Hepatocyte (in vitro differentiated cells): ENCODE results near the gene PYGM. TPM values are rescaled to one million over a fixed set of nuclear protein-coding genes. Genes with fewer than 3 reads are reported as not detected.

ENCODE experiments used
- DNase-seq: peaks from one replicate; pipeline ENCODE4 v3.0.0-alpha.2; 2016; ENCODE audit warnings: low spot score
- H2AFZ ChIP-seq: fragments of 200-600 bp; sonication (generic); 2 replicates; pipeline ENCODE4 v1.6.0; 2016; ENCODE audit warnings: antibody characterized with exemption, mild to moderate bottlenecking
- H3K27ac ChIP-seq: fragments of 200-600 bp; sonication (generic); 2 replicates; pipeline ENCODE4 v1.5.1; 2016; ENCODE audit warnings: mild to moderate bottlenecking
- H3K27me3 ChIP-seq: fragments of 200-600 bp; sonication (generic); 2 replicates; pipeline ENCODE4 v1.6.1; 2016
- H3K36me3 ChIP-seq: fragments of 200-600 bp; sonication (generic); replicated peaks from 2 replicates; pipeline ENCODE4 v1.5.1; 2016; ENCODE audit warnings: low read depth; ENCODE audit not compliant: insufficient read depth
- H3K4me1 ChIP-seq: fragments of 200-600 bp; sonication (generic); 2 replicates; pipeline ENCODE4 v1.5.1; 2016; ENCODE audit warnings: mild to moderate bottlenecking, moderate library complexity; ENCODE audit not compliant: insufficient read depth
- H3K4me2 ChIP-seq: fragments of 200-600 bp; sonication (generic); 2 replicates; pipeline ENCODE4 v1.6.0; 2016
- H3K4me3 ChIP-seq: fragments of 200-600 bp; sonication (generic); 2 replicates; pipeline ENCODE4 v1.5.1; 2016; ENCODE audit warnings: mild to moderate bottlenecking
- H3K79me2 ChIP-seq: fragments of 200-600 bp; sonication (generic); 2 replicates; pipeline ENCODE4 v1.6.0; 2017; ENCODE audit warnings: mild to moderate bottlenecking
- H3K9me2 ChIP-seq: fragments of 200-600 bp; sonication (generic); replicated peaks from 2 replicates; pipeline ENCODE4 v1.6.0; 2017; ENCODE audit warnings: mild to moderate bottlenecking; ENCODE audit not compliant: insufficient read depth
- H3K9me3 ChIP-seq: fragments of 200-600 bp; sonication (generic); 2 replicates; pipeline ENCODE4 v1.5.1; 2016; ENCODE audit warnings: low read depth, mild to moderate bottlenecking
- H4K20me1 ChIP-seq: fragments of 200-600 bp; sonication (generic); 2 replicates; pipeline ENCODE4 v1.6.0; 2016; ENCODE audit warnings: mild to moderate bottlenecking; ENCODE audit not compliant: insufficient read depth, poor library complexity, severe bottlenecking
- EZH2 ChIP-seq: fragments of 200-600 bp; sonication (generic); IDR thresholded peaks from 2 replicates; pipeline ENCODE4 v1.6.1; 2016; ENCODE audit warnings: antibody characterized with exemption, mild to moderate bottlenecking, borderline replicate concordance
- EZH2phosphoT487 ChIP-seq: fragments of 200-600 bp; sonication (generic); IDR thresholded peaks from one replicate; pipeline ENCODE4 v1.6.1; 2018; ENCODE audit warnings: antibody characterized with exemption, mild to moderate bottlenecking, low read depth, moderate library complexity; ENCODE audit not compliant: unreplicated experiment, severe bottlenecking
- WGBS: methylation state at CpG from one replicate; pipeline ENCODE4 v1.1.6; 2016; ENCODE audit warnings: low lambda C conversion rate; ENCODE audit errors: missing lambda C conversion rate; 5-methylcytosine and 5-hydroxymethylcytosine counted together
- polyA plus RNA-seq: library from polyadenylated mRNA; unstranded; fragments of >200 nt; fragmentation: Nextera tagmentation; extraction: Ambion mirVana; gene quantifications from 2 replicates; pipeline ENCODE4 v1.2.1, GENCODE V29; 2016
- total RNA-seq: library from RNA; depleted of rRNA; stranded (reverse); fragments of >200 nt; gene quantifications from 2 replicates; pipeline ENCODE4 v1.2.3, GENCODE V29; 2014
- TF ChIP-seq, protein P1 (sequence below): fragments of 200-600 bp; sonication (generic); IDR thresholded peaks from 2 replicates; pipeline ENCODE4 v1.5.1; 2016; ENCODE audit warnings: antibody characterized with exemption, mild to moderate bottlenecking; ENCODE audit not compliant: poor library complexity

Gene PYGM
- total and polyA plus RNA-seq, 2 experiments from 2014 or later: 1.9 to 4.0 TPM

DNA sequence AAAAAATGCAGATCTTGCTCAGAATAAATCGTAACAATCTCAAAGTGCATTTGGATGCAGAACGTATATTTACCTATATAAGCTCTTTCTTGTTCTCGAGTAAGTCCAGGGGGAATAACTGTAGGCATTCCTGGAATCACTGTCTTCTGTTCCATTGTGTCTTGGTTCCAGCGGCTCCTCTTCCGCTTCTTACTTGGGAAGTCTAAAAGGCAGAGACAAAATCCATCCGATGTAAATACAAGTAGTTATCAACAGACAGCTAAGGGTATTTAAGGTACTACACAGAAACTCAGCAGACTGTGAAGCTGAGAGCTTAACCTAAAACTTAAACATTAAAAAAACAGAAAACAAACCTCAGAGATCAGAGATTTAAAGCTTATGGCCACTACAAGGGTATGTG is 16.7 kb upstream of the PYGM start:
- Histone ChIP-seq H3K4me3 (peak overlapping the region; percentile 85), H4K20me1 (peaks cover 61% of the 10 kb centered on the region), H3K4me2 (peak overlapping the region; percentile 80), H3K27me3 (no peaks in the 10 kb centered on the region), H3K27ac (no peak overlapping the region), H3K36me3 (no peaks in the 10 kb centered on the region), H3K9me2 (no peaks in the 10 kb centered on the region), H3K9me3 (no peaks in the 10 kb centered on the region), H2AFZ (no peak overlapping the region), H3K4me1 (peaks cover 15% of the 10 kb centered on the region), H3K79me2 (peaks cover 68% of the 10 kb centered on the region)
- WGBS: 78% methylated on average over 6 of the region's 6 CpGs
- TF ChIP-seq EZH2: no peak
- TF ChIP-seq EZH2phosphoT487: no peak
- TF ChIP-seq, protein P1, sequence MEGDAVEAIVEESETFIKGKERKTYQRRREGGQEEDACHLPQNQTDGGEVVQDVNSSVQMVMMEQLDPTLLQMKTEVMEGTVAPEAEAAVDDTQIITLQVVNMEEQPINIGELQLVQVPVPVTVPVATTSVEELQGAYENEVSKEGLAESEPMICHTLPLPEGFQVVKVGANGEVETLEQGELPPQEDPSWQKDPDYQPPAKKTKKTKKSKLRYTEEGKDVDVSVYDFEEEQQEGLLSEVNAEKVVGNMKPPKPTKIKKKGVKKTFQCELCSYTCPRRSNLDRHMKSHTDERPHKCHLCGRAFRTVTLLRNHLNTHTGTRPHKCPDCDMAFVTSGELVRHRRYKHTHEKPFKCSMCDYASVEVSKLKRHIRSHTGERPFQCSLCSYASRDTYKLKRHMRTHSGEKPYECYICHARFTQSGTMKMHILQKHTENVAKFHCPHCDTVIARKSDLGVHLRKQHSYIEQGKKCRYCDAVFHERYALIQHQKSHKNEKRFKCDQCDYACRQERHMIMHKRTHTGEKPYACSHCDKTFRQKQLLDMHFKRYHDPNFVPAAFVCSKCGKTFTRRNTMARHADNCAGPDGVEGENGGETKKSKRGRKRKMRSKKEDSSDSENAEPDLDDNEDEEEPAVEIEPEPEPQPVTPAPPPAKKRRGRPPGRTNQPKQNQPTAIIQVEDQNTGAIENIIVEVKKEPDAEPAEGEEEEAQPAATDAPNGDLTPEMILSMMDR: no peak
- DNase-seq: no peak

DNA sequence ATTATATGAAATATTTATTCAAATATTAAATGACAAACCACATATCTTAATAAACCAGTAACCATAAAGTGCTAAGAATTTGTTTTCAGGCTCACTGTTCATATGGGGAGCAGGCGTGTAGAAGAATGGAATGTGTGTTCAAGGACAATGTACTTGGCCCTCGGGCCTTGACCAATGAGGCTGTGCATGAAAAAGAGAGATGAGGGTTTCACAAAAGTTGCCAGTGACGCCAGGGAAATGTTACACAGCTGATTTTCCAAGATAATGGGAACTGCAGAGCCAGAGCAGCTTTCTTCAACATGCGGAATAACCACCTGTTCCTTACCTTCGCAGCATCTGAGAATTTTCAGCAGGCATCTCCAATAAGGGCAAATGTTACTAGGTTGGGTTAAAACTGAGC is 14.4 kb upstream of the PYGM start:
- H3K27ac ChIP-seq: no peak overlapping the region

DNA sequence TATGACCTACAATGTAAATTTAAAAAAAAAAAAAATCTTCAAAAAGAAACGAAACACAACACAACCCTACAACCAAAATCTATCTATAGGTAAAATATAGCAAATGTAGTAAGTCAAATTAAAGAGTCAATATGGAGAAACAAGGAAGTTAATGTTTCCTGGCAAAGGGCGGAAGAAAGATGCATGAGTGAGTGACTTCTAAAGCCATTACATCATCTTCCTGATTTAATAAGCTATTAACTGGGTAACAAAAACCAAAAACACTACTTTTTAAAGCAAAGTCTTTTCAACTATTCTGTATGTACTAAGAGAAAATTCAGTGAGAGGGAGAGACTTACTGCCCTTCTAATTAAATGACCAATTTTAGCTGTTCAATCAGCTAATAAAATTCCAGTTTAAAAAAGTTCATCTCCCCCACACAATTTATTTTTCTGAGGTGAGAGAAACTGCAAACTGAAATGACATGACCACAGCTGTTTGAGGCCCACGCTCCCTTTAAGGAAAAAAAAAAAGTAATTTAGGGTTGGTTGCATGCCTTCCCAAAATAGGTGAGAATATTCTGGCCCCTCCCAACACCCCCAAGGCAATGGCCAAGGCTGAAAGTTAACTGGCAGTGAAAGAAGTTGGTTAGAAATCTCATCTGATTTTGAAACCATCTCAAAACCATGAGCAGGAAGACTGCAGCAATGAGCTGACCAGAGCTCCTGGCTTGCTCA is 12.7 kb upstream of the PYGM start:
- TF ChIP-seq, protein P1: no peak
- TF ChIP-seq EZH2phosphoT487 (no peak), EZH2 (no peak)
- no peaks in the 10 kb centered on the region for H3K27me3 ChIP-seq
- H3K4me2 ChIP-seq: no peak overlapping the region
- no peak overlapping the region for H2AFZ ChIP-seq
- DNase-seq: no peak
- H3K27ac ChIP-seq: no peak overlapping the region
- H3K9me3 ChIP-seq: no peaks in the 10 kb centered on the region
- H3K4me3 ChIP-seq: no peak overlapping the region
- peaks cover 9% of the 10 kb centered on the region for H3K4me1 ChIP-seq
- 86% methylated on average over 3 of the region's 3 CpGs for WGBS
- peaks cover 99% of the 10 kb centered on the region for H4K20me1 ChIP-seq
- H3K36me3 ChIP-seq: no peaks in the 10 kb centered on the region
- H3K79me2 ChIP-seq: peaks cover 96% of the 10 kb centered on the region
- H3K9me2 ChIP-seq: no peaks in the 10 kb centered on the region

More for the DNA sequence above, 14.4 kb upstream of the PYGM start:
- Histone ChIP-seq H3K36me3 (no peaks in the 10 kb centered on the region), H2AFZ (no peak overlapping the region), H3K9me3 (no peaks in the 10 kb centered on the region), H3K4me1 (peaks cover 9% of the 10 kb centered on the region), H3K4me3 (no peak overlapping the region), H3K79me2 (peaks cover 83% of the 10 kb centered on the region), H3K4me2 (no peak overlapping the region), H3K27me3 (no peaks in the 10 kb centered on the region), H3K9me2 (no peaks in the 10 kb centered on the region), H4K20me1 (peaks cover 83% of the 10 kb centered on the region)
- TF ChIP-seq, protein P1: no peak
- TF ChIP-seq EZH2phosphoT487: no peak
- TF ChIP-seq EZH2: no peak
- DNase-seq: no peak
- 90% methylated on average over 5 of the region's 5 CpGs for WGBS
